Measurements from ENCODE around the gene C9orf153. TPM values are rescaled to one million over a fixed set of nuclear protein-coding genes. Genes with fewer than 3 reads are reported as not detected.

C9orf153 gene
- 0.19 and 0.56 TPM in 2 replicates for total RNA-seq

GRCh38 chr9:86259557-86259956, at the start of gene C9orf153:
Gene C9orf153 (minus strand): TSS chr9:86259657. CDS start chr9:86229603, 30,054 bp downstream.

GRCh38 chr9:86282077-86282978, 22.9 kb upstream of the C9orf153 start, which contains the start of gene ISCA1:
Gene ISCA1 (minus strand): TSS chr9:86282538. CDS start chr9:86282458, 80 bp downstream.

Other genes with a start within 250 kb of the C9orf153 start
- 67.4 and 73.2 TPM in 2 replicates for gene GOLM1, start 160.1 kb downstream of the C9orf153 start, total RNA-seq
- 27.6 and 36.4 TPM in 2 replicates for gene ISCA1, start 22.9 kb upstream of the C9orf153 start, total RNA-seq
- 38.0 and 42.3 TPM in 2 replicates for gene TUT7, start 94.8 kb upstream of the C9orf153 start, total RNA-seq

Measured in regular cardiac myocyte (primary cell).